Adrenal gland (tissue), 5 donors: ENCODE measurements around the gene ZFYVE21.

Experiments used
- CTCF ChIP-seq, 6 experiments: fragments of 450-650 bp in 4 of 6; fragments of 200-600 bp in 2 of 6; sonication (generic) in 1 of 6; IDR thresholded peaks; 1 replicate in 5 of 6; 2 replicates in 1 of 6; pipeline versions ENCODE4 v1.5.1 to v1.8.0; 2016 to 2021; ENCODE audit warnings: antibody characterized with exemption in 6 of 6, mild to moderate bottlenecking in 2 of 6, moderate library complexity in 1 of 6
- POLR2A ChIP-seq, 2 donors: fragments of 450-650 bp; IDR thresholded peaks; one replicate each; pipeline ENCODE4 v1.6.1; 2017; ENCODE audit warnings: antibody characterized with exemption in 2 of 2, mild to moderate bottlenecking in 2 of 2, moderate library complexity in 1 of 2
- donor health status: DM: no; HTN: no; CAD: no.

GRCh38 chr14:103716899-103717411 is 1.3 kb downstream of the ZFYVE21 start:
- no peak for TF ChIP-seq CTCF (IDR thresholded peaks at IDR 0.05)
- TF ChIP-seq POLR2A (IDR thresholded peaks at IDR 0.05), result no peak
